CD4-positive, alpha-beta T cell treated with Interleukin-12 subunit alpha and Interleukin-12 subunit beta, for 1 hour (primary cell): Measurements from ENCODE around the gene TAS1R3.

Source experiments
- DNase-seq: peaks from one replicate; pipeline ENCODE4 v3.0.0-alpha.2; 2020

TAS1R3 gene

DNA sequence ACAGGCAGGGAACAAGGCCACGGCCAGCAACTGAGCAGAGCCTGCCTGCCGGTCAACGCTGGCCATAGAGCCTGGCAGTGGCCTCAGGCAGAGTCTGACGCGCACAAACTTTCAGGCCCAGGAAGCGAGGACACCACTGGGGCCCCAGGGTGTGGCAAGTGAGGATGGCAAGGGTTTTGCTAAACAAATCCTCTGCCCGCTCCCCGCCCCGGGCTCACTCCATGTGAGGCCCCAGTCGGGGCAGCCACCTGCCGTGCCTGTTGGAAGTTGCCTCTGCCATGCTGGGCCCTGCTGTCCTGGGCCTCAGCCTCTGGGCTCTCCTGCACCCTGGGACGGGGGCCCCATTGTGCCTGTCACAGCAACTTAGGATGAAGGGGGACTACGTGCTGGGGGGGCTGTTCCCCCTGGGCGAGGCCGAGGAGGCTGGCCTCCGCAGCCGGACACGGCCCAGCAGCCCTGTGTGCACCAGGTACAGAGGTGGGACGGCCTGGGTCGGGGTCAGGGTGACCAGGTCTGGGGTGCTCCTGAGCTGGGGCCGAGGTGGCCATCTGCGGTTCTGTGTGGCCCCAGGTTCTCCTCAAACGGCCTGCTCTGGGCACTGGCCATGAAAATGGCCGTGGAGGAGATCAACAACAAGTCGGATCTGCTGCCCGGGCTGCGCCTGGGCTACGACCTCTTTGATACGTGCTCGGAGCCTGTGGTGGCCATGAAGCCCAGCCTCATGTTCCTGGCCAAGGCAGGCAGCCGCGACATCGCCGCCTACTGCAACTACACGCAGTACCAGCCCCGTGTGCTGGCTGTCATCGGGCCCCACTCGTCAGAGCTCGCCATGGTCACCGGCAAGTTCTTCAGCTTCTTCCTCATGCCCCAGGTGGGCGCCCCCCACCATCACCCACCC lies at the start of gene TAS1R3:
Gene TAS1R3 (plus strand): TSS at position 213 of the 898 bp plus-strand sequence. CDS start 66 bp downstream, at position 279.
- no peak for DNase-seq

DNA sequence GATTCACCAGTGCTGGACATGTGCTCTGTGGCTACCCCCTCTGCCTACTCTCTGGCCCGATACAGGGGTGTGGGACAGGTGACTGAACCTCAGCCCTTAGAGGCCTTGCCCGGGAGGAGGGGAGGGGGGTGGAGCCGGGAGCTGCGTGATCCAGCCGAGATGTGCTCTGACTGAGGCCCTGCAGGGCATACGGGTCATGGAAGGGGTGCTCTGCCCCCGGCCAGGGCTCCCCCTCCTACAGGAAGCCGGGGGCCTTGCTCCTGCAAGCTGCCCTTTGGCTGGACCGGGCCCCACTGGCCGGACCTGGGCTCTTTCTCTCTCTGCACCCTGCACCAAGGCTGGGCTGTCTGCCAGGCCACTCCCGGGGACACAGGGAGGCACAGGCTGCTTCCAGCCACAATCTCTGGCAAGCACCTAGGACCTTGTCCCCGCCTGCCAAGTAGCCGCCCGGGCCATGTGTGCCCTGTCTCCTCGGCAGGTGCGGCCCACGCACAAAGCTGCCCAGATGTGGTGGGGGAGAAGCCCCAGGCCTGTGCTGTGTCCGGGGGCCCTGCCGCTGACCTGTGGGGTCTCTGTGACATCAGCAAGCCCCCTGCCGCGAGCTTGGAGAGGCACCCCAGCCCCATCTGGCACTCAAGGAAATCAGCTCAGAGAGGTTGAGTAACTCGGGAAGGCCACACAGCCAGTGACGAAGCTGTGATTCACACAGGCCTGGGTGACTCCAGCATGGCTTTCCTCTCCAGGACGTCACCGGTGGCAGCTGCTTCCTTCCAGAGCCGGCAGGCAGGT lies 49.4 kb upstream of the TAS1R3 start:
- no peak for DNase-seq

DNA sequence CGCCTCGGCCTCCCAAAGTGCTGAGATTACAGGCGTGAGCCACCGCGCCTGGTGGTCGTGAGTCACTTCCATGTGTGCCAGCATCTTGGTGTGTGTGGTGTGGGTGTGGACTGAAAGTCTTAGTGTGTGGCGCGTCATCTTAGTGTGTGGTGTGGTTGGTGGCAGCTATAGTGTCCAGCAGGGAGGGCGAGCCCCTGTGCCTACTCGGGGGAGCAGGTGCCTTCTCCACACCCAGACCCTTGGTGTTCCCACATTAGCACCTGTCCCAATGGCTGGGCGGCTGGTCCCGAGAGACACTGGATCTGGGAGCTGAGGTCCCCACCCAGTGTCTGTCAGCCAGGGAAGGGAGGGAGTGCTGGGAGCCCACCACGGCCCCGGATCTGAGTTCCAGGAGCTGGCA lies 48.1 kb upstream of the TAS1R3 start:
- no peak for DNase-seq

DNA sequence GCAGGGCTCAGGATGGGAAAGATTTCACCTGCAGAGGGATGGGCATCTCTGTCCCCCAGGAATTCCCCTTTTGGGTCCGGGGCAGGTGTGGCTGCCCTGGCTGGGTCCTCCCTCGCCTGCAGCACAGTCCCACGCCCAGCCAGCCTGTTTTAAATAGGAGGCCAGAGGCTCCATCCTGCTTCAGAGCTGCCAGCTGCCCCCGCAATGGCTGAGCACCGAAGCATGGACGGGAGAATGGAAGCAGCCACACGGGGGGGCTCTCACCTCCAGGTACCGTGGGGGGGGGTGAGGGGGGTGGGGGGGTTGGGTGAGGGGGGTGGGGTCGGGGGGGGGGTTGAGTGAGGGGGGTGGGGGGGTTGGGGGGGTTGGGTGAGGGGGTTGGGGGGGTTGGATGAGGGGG lies 47.3 kb upstream of the TAS1R3 start:
- DNase-seq, result no peak

DNA sequence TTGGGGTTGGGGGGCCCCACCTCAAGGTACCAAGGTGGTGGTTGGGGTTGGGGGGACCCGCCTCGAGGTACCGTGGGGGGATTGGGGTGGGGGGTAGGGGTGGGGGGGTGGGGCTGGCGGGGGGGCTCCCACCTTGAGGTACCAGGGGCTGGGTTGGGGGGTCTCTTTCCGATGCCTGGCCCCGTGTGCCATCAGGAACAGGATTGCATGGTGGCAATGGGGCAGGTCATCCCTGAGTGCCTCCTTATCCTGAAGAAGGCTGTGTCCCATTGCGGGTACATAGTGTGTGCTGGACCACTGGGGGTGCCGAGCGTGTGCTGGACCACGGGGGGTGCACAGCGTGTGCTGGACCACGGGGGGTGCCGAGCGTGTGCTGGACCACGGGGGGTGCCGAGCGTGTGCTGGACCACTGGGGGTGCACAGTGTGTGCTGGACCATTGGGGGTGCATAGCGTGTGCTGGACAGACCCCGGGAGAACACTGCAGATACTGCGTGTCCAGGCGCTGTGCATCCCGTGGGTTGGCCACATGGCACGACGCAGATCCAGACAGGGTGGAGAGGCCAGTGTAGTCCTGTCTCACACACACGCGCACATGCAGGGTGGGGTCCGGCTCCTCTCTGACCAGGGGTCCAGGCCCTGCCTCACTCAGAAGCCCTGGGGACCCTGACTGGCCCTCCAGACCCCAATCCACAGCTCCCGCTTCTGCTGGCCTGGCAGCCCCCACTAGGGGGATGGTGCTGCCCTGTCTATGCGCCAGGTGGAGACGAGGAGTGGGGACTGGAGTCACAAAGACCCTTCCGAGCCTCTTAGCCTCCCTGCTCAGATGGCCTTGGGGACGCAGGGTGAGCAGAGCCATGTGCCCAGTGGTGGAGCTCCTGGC lies 46.6 kb upstream of the TAS1R3 start:
- no peak for DNase-seq

DNA sequence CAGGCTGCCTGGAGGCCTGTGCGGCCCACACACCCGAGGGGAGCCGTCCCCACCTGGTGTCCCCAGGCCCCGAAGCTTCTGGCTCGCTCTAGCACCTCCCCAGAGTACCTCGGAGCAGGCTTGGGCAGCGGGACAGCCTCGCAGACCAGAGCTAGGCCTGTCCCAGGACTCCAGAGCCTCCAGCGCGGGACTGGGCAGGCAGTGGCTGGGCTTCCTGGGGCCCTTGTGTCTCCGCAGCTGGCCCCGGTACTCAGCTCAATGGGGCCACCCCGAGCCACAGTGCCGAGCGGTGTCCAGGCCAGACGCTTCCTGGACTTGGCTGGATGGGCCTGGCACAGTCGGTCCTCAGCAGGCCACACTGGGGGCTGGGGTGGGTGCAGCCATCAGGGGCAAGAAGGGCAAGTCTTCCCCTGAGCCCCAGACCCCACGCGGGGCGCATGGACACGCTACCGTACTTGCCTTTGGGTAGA lies 45.9 kb upstream of the TAS1R3 start:
- no peak for DNase-seq

DNA sequence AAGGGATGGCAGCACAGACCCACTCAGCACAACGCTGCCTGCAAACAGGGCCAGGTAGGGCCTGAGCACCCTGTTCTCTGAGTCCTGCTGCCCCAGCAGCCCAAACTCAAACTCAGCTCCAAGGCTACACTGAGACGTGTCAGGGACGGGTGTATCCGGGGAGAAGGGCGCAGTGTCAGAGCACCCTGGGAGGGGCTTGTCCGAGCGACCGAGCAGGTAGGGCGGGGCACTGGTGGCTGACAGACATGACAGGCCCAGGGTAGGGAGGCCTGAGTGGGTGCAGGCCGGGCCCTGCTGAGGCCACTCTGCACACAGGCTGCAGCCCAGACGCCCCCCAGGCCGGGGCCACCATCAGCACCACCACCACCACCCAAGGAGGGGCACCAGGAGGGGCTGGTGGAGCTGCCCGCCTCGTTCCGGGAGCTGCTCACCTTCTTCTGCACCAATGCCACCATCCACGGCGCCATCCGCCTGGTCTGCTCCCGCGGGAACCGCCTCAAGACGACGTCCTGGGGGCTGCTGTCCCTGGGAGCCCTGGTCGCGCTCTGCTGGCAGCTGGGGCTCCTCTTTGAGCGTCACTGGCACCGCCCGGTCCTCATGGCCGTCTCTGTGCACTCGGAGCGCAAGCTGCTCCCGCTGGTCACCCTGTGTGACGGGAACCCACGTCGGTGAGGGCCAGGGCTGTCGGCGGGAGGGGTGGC lies 45.3 kb upstream of the TAS1R3 start:
- DNase-seq, result no peak

DNA sequence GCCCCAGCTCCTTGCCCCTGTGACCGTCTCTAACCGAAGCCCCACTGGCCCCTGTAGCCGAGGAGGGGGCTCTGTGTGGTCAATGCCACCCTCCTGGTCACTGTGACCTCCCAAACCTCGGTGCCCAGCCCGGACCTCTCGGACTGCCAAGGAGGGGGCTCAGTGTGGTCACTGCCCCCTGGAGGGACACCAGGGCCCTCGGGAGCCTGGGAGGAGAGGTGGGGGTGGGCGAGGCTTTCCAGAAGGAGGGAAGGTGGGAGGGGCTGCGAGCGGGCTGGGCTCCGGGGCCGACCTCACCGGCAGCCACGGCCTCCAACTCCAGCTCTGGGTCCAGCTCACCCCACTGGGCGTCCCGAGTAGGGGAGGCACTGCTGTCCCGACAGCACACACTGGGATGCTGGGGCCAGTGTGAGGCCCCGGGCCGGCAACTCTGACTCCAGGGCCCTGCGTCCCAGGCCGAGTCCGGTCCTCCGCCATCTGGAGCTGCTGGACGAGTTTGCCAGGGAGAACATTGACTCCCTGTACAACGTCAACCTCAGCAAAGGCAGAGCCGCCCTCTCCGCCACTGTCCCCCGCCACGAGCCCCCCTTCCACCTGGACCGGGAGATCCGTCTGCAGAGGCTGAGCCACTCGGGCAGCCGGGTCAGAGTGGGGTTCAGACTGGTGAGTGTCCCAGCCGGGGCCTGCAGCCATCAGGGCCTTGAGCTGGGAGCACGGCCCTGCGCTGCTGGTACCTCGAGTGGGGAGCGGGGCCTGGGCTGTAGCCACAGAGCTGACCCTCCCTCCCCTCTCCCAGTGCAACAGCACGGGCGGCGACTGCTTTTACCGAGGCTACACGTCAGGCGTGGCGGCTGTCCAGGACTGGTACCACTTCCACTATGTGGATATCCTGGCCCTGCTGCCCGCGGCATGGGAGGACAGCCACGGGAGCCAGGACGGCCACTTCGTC lies 44.5 kb upstream of the TAS1R3 start:
- DNase-seq, result no peak

DNA sequence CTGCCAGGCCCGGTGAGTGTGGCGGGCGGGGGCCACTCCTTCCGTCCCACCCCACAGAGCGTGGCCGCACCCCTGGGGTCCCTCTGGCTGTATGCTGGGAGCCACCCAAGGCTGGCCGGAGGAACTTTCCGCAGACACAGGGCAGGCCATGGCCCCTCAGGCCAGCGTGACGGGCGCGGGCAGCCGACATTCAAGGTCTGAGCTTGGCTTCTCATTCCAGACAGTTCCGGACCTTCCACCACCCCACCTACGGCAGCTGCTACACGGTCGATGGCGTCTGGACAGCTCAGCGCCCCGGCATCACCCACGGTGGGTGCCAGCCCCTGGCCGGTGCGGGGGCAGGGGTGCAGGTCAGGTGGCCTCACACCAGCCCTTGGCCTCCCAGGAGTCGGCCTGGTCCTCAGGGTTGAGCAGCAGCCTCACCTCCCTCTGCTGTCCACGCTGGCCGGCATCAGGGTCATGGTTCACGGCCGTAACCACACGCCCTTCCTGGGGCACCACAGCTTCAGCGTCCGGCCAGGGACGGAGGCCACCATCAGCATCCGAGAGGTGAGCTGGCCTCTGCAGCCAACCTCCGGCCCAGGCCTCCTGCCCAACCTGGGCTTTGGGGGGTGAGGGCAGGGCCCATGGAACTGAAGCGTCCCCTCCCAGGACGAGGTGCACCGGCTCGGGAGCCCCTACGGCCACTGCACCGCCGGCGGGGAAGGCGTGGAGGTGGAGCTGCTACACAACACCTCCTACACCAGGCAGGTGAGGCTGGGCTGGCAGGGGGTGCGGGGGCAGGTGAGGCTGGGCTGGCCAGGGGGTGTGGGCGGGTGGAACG lies 43.6 kb upstream of the TAS1R3 start:
- DNase-seq, result no peak

DNA sequence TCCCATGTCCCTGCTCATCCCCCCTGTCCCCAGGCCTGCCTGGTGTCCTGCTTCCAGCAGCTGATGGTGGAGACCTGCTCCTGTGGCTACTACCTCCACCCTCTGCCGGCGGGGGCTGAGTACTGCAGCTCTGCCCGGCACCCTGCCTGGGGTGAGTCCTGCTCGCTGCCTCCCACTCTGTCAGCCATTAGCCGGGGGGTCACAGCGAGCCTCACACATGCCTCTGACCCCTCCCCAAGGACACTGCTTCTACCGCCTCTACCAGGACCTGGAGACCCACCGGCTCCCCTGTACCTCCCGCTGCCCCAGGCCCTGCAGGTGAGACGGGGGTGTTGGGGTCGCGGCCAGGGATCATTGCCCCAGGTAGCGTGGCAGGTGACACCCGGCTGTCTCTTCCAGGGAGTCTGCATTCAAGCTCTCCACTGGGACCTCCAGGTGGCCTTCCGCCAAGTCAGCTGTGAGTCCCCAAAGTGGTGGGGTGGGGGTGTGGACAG lies 40.8 kb upstream of the TAS1R3 start:
- DNase-seq, result peak; percentile 76

DNA sequence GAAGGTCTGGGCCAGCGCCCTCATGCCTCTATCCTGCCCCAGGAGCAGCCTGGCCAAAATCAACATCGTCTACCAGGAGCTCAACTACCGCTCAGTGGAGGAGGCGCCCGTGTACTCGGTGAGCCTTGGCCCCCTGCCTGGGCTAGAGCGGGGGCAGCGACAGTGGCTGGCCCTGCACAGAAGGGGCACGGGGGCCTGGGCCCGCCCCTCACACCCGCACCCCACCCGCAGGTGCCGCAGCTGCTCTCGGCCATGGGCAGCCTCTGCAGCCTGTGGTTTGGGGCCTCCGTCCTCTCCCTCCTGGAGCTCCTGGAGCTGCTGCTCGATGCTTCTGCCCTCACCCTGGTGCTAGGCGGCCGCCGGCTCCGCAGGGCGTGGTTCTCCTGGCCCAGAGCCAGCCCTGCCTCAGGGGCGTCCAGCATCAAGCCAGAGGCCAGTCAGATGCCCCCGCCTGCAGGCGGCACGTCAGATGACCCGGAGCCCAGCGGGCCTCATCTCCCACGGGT lies 40.0 kb upstream of the TAS1R3 start:
- DNase-seq, result no peak

DNA sequence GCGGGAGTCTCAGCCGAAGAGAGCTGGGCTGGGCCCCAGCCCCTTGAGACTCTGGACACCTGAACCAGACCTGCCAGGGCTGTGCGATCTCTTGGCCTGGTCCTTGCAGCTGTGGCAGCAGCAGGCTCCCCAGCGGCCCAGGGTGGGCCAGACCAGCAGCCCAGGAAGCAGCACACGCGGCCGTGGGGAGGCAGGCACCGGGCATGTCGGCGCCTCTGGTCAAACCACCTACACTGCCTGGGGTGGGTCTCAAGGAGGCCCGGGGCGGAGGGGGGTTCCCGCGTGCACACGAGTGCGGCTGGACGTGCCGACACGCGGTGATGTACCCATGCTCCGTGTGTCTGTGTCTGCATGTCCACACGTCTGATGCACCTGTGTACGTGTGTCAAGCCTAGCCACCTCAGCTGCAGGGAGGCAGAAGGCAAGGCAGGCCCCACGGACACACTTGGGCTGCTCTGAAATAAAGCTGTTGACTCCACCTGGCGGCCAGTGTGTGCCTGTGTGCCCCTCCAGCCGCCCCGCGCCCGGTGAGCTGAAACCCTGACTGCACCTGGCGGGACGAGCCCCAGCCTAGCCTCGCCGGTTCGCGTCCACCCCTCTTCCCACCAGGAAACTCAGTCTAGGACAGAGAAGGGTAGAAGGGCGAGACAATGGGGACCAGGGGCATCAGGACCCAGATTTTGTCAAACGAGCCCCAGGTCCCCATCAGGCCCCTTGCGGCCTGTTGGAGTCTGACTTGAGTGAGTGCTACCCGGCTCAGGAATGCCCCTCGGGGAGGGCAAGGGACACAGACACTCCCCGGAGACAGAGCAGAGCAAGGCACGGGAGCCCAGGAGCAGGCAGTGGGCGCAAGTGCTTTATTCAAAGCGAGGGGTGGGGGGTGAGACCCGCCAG lies 39.3 kb upstream of the TAS1R3 start:
- peak; percentile 74 for DNase-seq

DNA sequence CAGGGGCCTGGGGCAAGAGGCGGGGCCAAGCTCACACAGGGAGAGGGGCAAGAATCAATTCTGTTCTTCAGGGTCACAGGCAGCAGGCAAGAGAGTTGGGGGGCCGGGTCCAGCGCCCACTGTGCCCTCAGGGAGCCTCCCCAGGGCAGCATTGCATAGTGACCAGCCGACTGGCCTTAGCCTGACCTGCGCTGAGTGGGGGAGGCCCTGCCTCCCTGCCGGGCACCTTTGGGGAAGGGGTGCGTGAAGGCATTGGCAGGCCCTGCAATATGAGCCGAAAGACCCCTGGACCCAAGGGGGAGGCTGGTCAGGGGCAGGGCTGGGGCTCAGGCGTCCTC lies 38.7 kb upstream of the TAS1R3 start:
- no peak for DNase-seq

DNA sequence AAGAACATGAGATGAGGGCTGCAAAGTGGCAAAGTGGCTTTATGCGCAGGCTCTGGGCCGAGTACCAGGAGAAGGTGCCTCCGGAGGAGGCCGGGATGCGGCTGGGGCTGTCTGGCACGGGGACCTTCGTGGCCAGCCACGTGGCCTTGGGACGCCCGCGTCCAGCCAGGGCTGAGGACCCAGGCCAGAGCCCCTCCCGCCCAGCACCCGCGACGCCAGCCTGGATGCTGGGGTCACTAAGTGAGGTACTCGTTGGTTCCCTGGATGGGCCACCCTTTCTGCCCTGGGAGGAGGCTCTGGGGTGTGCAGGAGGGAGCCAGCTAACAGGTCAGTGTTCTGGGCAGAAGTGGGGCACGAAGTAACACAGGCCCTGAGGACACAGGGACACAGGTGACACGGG lies 38.2 kb upstream of the TAS1R3 start:
- DNase-seq, result no peak

DNA sequence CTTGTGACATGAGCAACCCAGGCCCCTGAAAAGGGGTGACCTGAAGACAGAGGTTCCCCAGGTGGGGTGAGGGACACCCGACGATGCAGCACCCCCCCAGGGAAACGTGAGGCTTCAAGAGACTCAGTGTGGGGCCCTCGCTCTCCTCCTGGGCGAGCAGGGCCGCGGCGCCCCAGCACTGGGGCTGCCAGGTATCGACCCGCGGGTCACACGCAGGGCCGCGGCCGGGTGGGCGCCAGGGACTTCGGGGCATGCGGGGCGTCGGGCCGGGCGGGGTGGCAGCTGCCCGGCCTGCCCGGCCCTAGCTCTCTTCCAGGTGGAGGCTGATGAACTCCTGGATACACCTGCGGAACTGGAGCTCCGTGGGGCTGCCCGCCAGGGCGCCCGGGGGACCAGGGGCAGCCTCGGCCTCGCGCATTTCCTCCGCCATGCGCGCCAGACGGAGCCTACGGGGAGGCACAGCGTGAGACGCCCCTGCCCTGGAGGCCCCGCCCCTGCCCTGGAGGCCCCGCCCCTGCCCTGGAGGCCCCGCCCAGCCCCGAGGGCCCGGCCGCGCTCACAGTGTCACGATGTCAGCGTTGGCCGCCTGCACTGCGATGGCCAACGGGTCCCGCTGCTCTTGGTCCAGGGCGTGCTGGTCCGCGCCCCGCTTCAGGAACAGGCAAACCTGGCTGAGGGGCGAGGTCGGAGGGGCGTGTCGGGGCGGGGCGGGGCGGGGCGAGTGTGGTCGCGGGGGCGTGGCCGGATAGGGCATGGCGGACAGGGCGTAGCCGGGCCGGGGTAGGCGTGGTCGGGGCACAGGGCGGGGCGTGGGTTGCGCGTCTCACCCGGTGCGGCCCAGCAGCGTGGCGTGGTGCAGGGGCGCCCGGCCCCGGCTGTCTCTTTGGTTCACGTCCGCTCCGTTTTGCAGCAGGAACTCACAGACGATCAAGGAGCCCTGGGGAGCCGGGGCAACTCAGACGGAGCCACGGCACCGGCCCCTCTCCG lies 37.5 kb upstream of the TAS1R3 start:
- DNase-seq, result no peak

DNA sequence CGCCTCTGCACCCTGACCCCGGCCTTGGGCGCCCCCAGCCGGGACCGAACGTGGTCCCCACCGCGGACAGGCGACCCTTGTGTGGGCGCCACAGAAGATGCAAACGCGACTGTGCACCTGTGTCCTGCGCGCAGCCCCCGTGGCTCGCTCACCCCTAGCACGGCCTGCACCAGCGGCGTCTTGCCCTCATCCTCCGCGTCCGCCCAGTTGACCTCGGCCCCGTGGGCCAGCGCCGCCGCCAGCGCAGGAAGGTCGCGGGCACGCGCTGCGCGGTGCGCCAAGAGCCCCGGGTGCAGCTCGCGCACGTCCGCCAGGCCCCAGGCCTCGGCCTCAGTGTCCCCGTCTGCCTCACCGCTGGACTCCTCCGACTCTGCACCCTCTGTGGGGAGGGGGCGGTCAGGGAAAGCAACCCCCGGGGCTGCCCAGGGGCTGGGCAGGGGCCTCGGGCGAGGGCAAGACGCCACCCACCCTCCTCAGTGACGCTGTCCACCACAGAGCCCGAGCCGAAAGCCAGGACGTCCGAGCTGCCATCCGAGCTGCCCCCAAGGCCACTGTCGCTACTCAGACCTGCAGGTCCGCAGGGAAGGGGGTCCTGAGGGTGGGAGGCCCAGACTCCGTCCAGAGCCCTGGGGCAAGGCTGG lies 36.7 kb upstream of the TAS1R3 start:
- DNase-seq, result no peak
